Liver (tissue), 9 donors: ENCODE measurements around the gene MEIOB. TPM values are rescaled to one million over a fixed set of nuclear protein-coding genes. Genes with fewer than 3 reads are reported as not detected.

Source experiments
- DNase-seq: peaks from one replicate; pipeline ENCODE4 v3.0.0-alpha.2; 2017; ENCODE audit warnings: low spot score
- H3K27ac ChIP-seq, 2 donors: one replicate each; pipeline ENCODE4 v1.7.0; 2013; ENCODE audit warnings: inconsistent platforms in 2 of 2, low read length in 2 of 2, control low read depth in 1 of 2, low read depth in 1 of 2, mild to moderate bottlenecking in 1 of 2
- H3K27me3 ChIP-seq, 4 donors: one replicate each; pipeline versions ENCODE4 v1.6.1 to v1.7.0; 2013; ENCODE audit warnings: low read length in 3 of 4, inconsistent platforms in 1 of 4, mild to moderate bottlenecking in 1 of 4, moderate library complexity in 1 of 4; ENCODE audit not compliant: control insufficient read depth in 4 of 4, insufficient read depth in 4 of 4
- H3K36me3 ChIP-seq, 4 donors: one replicate each; pipeline versions ENCODE4 v1.6.1 to v1.7.0; 2013; ENCODE audit warnings: low read length in 3 of 4, mild to moderate bottlenecking in 3 of 4, low read depth in 1 of 4, moderate library complexity in 1 of 4; ENCODE audit not compliant: control insufficient read depth in 4 of 4, insufficient read depth in 3 of 4
- H3K4me1 ChIP-seq, 4 donors: one replicate each; pipeline versions ENCODE4 v1.6.1 to v1.7.0; 2013; ENCODE audit warnings: low read length in 3 of 4, mild to moderate bottlenecking in 3 of 4, moderate library complexity in 1 of 4; ENCODE audit not compliant: control insufficient read depth in 4 of 4, insufficient read depth in 4 of 4
- H3K4me3 ChIP-seq, 3 donors: one replicate each; pipeline versions ENCODE4 v1.6.1 to v1.7.0; 2013; ENCODE audit warnings: low read length in 3 of 3, control low read depth in 1 of 3, low read depth in 1 of 3, mild to moderate bottlenecking in 1 of 3
- H3K9ac ChIP-seq, 2 donors: one replicate each; pipeline ENCODE4 v1.7.0; 2013; ENCODE audit warnings: low read length in 2 of 2, mild to moderate bottlenecking in 2 of 2, moderate library complexity in 2 of 2, control low read depth in 1 of 2, low read depth in 1 of 2
- H3K9me3 ChIP-seq, 4 donors: one replicate each; pipeline versions ENCODE4 v1.6.1 to v1.7.0; 2013; ENCODE audit warnings: low read length in 3 of 4; ENCODE audit not compliant: control insufficient read depth in 4 of 4
- ATF3 ChIP-seq: IDR thresholded peaks from 2 replicates; pipeline ENCODE4 v1.6.1; 2016; ENCODE audit warnings: antibody characterized with exemption
- CTCF ChIP-seq: fragments of 150-350 bp; IDR thresholded peaks from 2 replicates; pipeline ENCODE4 v1.5.1; 2017; ENCODE audit warnings: improper control_type of control experiment, low read depth, low read length; ENCODE audit not compliant: missing input control
- EGR1 ChIP-seq, 2 donors: IDR thresholded peaks; 2 replicates each; pipeline ENCODE4 v1.6.1; 2016 to 2018; ENCODE audit warnings: antibody characterized with exemption in 2 of 2, low read depth in 2 of 2
- FOXA1 ChIP-seq: IDR thresholded peaks from 2 replicates; pipeline ENCODE4 v1.6.1; 2016; ENCODE audit warnings: antibody characterized with exemption
- FOXA2 ChIP-seq: IDR thresholded peaks from 2 replicates; pipeline ENCODE4 v1.6.1; 2016; ENCODE audit warnings: antibody characterized with exemption
- GABPA ChIP-seq, 2 donors: IDR thresholded peaks in 1 of 2; conservative IDR thresholded peaks in 1 of 2; 2 replicates each; pipeline ENCODE4 v1.6.1; 2016; ENCODE audit warnings: antibody characterized with exemption in 2 of 2, mild to moderate bottlenecking in 1 of 2, moderate library complexity in 1 of 2
- HNF4A ChIP-seq, 2 donors: conservative IDR thresholded peaks; 2 replicates each; pipeline ENCODE4 v1.6.1; 2016; ENCODE audit warnings: antibody characterized with exemption in 2 of 2, mild to moderate bottlenecking in 2 of 2
- HNF4G ChIP-seq: IDR thresholded peaks from 2 replicates; pipeline ENCODE4 v1.6.1; 2016; ENCODE audit warnings: antibody characterized with exemption
- JUND ChIP-seq, 2 donors: IDR thresholded peaks; 2 replicates each; pipeline ENCODE4 v1.6.1; 2016; ENCODE audit warnings: antibody characterized with exemption in 2 of 2
- MAX ChIP-seq: IDR thresholded peaks from 2 replicates; pipeline ENCODE4 v1.6.1; 2016; ENCODE audit warnings: antibody characterized with exemption
- NR2F2 ChIP-seq: IDR thresholded peaks from 2 replicates; pipeline ENCODE4 v1.6.1; 2016; ENCODE audit warnings: antibody characterized with exemption
- RAD21 ChIP-seq, 2 donors: IDR thresholded peaks; 2 replicates each; pipeline ENCODE4 v1.6.1; 2016; ENCODE audit warnings: antibody characterized with exemption in 2 of 2, mild to moderate bottlenecking in 2 of 2
- REST ChIP-seq: IDR thresholded peaks from 2 replicates; pipeline ENCODE4 v1.6.1; 2016; ENCODE audit warnings: antibody characterized with exemption, mild to moderate bottlenecking
- RXRA ChIP-seq, 2 donors: IDR thresholded peaks; 2 replicates each; pipeline ENCODE4 v1.6.1; 2017 to 2018; ENCODE audit warnings: antibody characterized with exemption in 2 of 2, mild to moderate bottlenecking in 1 of 2
- SP1 ChIP-seq: IDR thresholded peaks from 2 replicates; pipeline ENCODE4 v1.6.1; 2018; ENCODE audit warnings: antibody characterized with exemption, mild to moderate bottlenecking
- TAF1 ChIP-seq: conservative IDR thresholded peaks from 2 replicates; pipeline ENCODE4 v1.6.1; 2016; ENCODE audit warnings: antibody characterized with exemption, mild to moderate bottlenecking
- YY1 ChIP-seq: IDR thresholded peaks from 2 replicates; pipeline ENCODE4 v1.6.1; 2016; ENCODE audit warnings: antibody characterized with exemption, mild to moderate bottlenecking
- ZBTB33 ChIP-seq: IDR thresholded peaks from 2 replicates; pipeline ENCODE4 v1.6.1; 2016; ENCODE audit warnings: antibody characterized with exemption
- WGBS: extraction: QIAGEN DNeasy Blood & Tissue Kit; methylation state at CpG from one replicate; pipeline ENCODE4 v1.1.7; 2013; 5-methylcytosine and 5-hydroxymethylcytosine counted together
- polyA plus RNA-seq, 2 donors: library from polyadenylated mRNA; stranded (reverse) in 1 of 2; unstranded in 1 of 2; fragments of 200-250 nt in 1 of 2; fragments of >200 nt in 1 of 2; fragmentation: Nextera tagmentation in 1 of 2; extraction: Ambion mirVana in 1 of 2; gene quantifications; one replicate each; pipeline versions ENCODE4 v1.2.1 to v1.2.3, GENCODE V29; 2013 to 2015
- total RNA-seq, 2 donors: library from RNA; depleted of rRNA; stranded (reverse); fragments of >200 nt; gene quantifications; one replicate each; pipeline ENCODE4 v1.2.3, GENCODE V29; 2014
- donor health status: healthy.
- donor health status: healthy.
- donor health status: healthy.
- donor health status: healthy.
- donor health status: healthy.

Gene MEIOB
- total and polyA plus RNA-seq, 4 donors: 0.33 to 2.2 TPM; not detected in 2

- no peak for DNase-seq
- 51% methylated on average over 15 of the region's 15 CpGs for WGBS
- peaks cover 0 to 6% (median 4%) of the 10 kb centered on the region in 4 donors for H3K27me3 ChIP-seq
These were observed 42.2 kb upstream of the MEIOB start for GRCh38 chr16:1914084-1914608.

More at GRCh38 chr16:1914084-1914608, 42.2 kb upstream of the MEIOB start:
- Histone ChIP-seq H3K9ac (no peak overlapping the region), H3K36me3 (no peaks in the 10 kb centered on the region), H3K4me3 (no peak overlapping the region), H3K9me3 (no peaks in the 10 kb centered on the region), H3K27ac (no peak overlapping the region), H3K4me1 (peaks cover 0 to 14% (median 5%) of the 10 kb centered on the region in 4 donors)
- TF ChIP-seq YY1: no peak
- no peak for TF ChIP-seq SP1
- TF ChIP-seq HNF4A (conservative IDR thresholded peaks at IDR 0.05): no peak
- no peak for TF ChIP-seq RAD21 (IDR thresholded peaks at IDR 0.05)
- TF ChIP-seq TAF1: no peak
- no peak for TF ChIP-seq HNF4G
- TF ChIP-seq ZBTB33: no peak
- TF ChIP-seq NR2F2: no peak
- no peak for TF ChIP-seq FOXA2
- no peak for TF ChIP-seq JUND (IDR thresholded peaks at IDR 0.05)
- no peak for TF ChIP-seq RXRA (IDR thresholded peaks at IDR 0.05)
- no peak for TF ChIP-seq GABPA (IDR thresholded peaks at IDR 0.05 in 1 of 2, conservative IDR thresholded peaks at IDR 0.05 in 1 of 2)
- no peak for TF ChIP-seq FOXA1
- TF ChIP-seq ATF3: no peak
- no peak for TF ChIP-seq EGR1 (IDR thresholded peaks at IDR 0.05; ENCODE audit: low read depth in 2 of 2)
- no peak for TF ChIP-seq MAX
- no peak for TF ChIP-seq CTCF
- TF ChIP-seq REST: no peak
